Stomach (tissue), 9 donors: Measurements from ENCODE around the gene TATDN2. TPM values are rescaled to one million over a fixed set of nuclear protein-coding genes. Genes with fewer than 3 reads are reported as not detected.

Source experiments
- DNase-seq, 2 donors: peaks; one replicate each; pipeline versions ENCODE4 v3.0.0 to v3.0.0-alpha.2; 2013 to 2019
- H3K27ac ChIP-seq, 5 donors: fragments of 200-600 bp in 4 of 5; sonication (generic) in 4 of 5; one replicate each; pipeline ENCODE4 v1.5.1; 2013 to 2019; ENCODE audit warnings: mild to moderate bottlenecking in 1 of 5, moderate library complexity in 1 of 5
- H3K27me3 ChIP-seq, 3 donors: fragments of 200-600 bp; sonication (generic); one replicate each; pipeline ENCODE4 v1.5.1; 2017 to 2019; ENCODE audit warnings: mixed run types in 1 of 3
- H3K36me3 ChIP-seq, 4 donors: fragments of 200-600 bp; sonication (generic); 1 replicate in 3 of 4; 2 replicates in 1 of 4; pipeline ENCODE4 v1.5.1; 2016 to 2019
- H3K4me1 ChIP-seq, 4 donors: fragments of 200-600 bp; sonication (generic); one replicate each; pipeline ENCODE4 v1.5.1; 2016 to 2019
- H3K4me3 ChIP-seq, 4 donors: fragments of 200-600 bp; sonication (generic) in 3 of 4; one replicate each; pipeline ENCODE4 v1.5.1; 2016 to 2019; ENCODE audit warnings: mild to moderate bottlenecking in 1 of 4
- H3K9me3 ChIP-seq, 4 donors: fragments of 200-600 bp; sonication (generic); one replicate each; pipeline ENCODE4 v1.5.1; 2016 to 2019
- CTCF ChIP-seq, 7 experiments: fragments of 450-650 bp in 4 of 7; fragments of 200-600 bp in 3 of 7; sonication (generic) in 3 of 7; IDR thresholded peaks; one replicate each; pipeline ENCODE4 v1.5.1; 2016 to 2019; ENCODE audit warnings: antibody characterized with exemption in 7 of 7, control low read depth in 2 of 7, mild to moderate bottlenecking in 1 of 7
- EP300 ChIP-seq: sonication (generic); formaldehyde crosslinking; IDR thresholded peaks from one replicate; pipeline ENCODE4 v1.6.1; 2017; ENCODE audit warnings: antibody characterized with exemption
- POLR2A ChIP-seq, 4 donors: fragments of 450-650 bp; IDR thresholded peaks; one replicate each; pipeline ENCODE4 v1.6.1; 2016; ENCODE audit warnings: antibody characterized with exemption in 4 of 4, control low read depth in 2 of 4, mild to moderate bottlenecking in 1 of 4, moderate library complexity in 1 of 4
- POLR2AphosphoS5 ChIP-seq, 3 donors: sonication (generic); formaldehyde crosslinking; IDR thresholded peaks; one replicate each; pipeline ENCODE4 v1.6.1; 2016; ENCODE audit warnings: antibody characterized with exemption in 3 of 3
- WGBS, 5 donors: extraction: QIAGEN DNeasy Blood & Tissue Kit in 3 of 5; methylation state at CpG; one replicate each; pipeline versions ENCODE4 v1.1.5 to v1.1.7; 2013 to 2018; 5-methylcytosine and 5-hydroxymethylcytosine counted together
- intact Hi-C: fragments of 100-400 bp; cut with DNase I; formaldehyde crosslinking; loops from one replicate; pipeline ENCODE4 v1.15.1; 2023; ENCODE audit warnings: low total_unique reads
- polyA plus RNA-seq, 3 donors: library from polyadenylated mRNA; stranded (reverse); fragments of 200-250 nt; gene quantifications; one replicate each; pipeline ENCODE4 v1.2.3, GENCODE V29; 2013
- total RNA-seq, 5 donors: library from RNA; depleted of rRNA; stranded (reverse); fragments of >200 nt; gene quantifications; one replicate each; pipeline versions ENCODE4 v1.1.0 to v1.2.3, GENCODE V29; 2014 to 2016
- donor health status: healthy with polysubstance abuse.
- donor health status: Bipolar disorder and iron deficiency.
- donor health status: healthy.

TATDN2 gene
- total and polyA plus RNA-seq, 8 donors: 10.4 to 37.5 (median 17.1) TPM

- H3K9me3 ChIP-seq: no peaks in the 10 kb centered on the region
- H3K4me1 ChIP-seq: peaks cover 22 to 56% (median 35%) of the 10 kb centered on the region in 4 donors
- 58 to 72% (median 70%) methylated on average over 7 of the region's 7 CpGs for WGBS, 5 donors
- no peak overlapping the region for H3K4me3 ChIP-seq
- no peaks in the 10 kb centered on the region for H3K27me3 ChIP-seq
- intact Hi-C loops: no loop called here
- peak overlapping the region; percentile 3 to 77 (median 62) for H3K27ac ChIP-seq
- TF ChIP-seq POLR2AphosphoS5 (IDR thresholded peaks at IDR 0.05): peak in 1 of 3 donors; percentile 38
- TF ChIP-seq POLR2A (IDR thresholded peaks at IDR 0.05): no peak
- peak in 1 of 2 donors; percentile 54 for DNase-seq
- peaks cover 12 to 32% (median 25%) of the 10 kb centered on the region in 4 donors for H3K36me3 ChIP-seq
These were observed 42.7 kb upstream of the TATDN2 start for GRCh38 chr3:10205451-10206165.

GRCh38 chr3:10206166-10206511 lies 42.1 kb upstream of the TATDN2 start:
- WGBS, 5 donors: 77 to 93% (median 90%) methylated on average over 2 to 5 of the region's 5 CpGs
- Histone ChIP-seq H3K4me3 (no peak overlapping the region), H3K27ac (peak overlapping the region in 2 of 5 donors; percentile 73 to 77), H3K36me3 (peaks cover 12 to 34% (median 23%) of the 10 kb centered on the region in 4 donors), H3K9me3 (no peaks in the 10 kb centered on the region), H3K4me1 (peaks cover 22 to 56% (median 35%) of the 10 kb centered on the region in 4 donors), H3K27me3 (no peaks in the 10 kb centered on the region)
- no peak for TF ChIP-seq CTCF (IDR thresholded peaks at IDR 0.05)
- TF ChIP-seq EP300: no peak
- no peak for DNase-seq
- intact Hi-C loops: no loop called here

- Histone ChIP-seq H3K4me3 (no peak overlapping the region), H3K27ac (no peak overlapping the region), H3K36me3 (peaks cover 6 to 73% (median 59%) of the 10 kb centered on the region in 4 donors), H3K27me3 (no peaks in the 10 kb centered on the region), H3K4me1 (no peaks in the 10 kb centered on the region), H3K9me3 (no peaks in the 10 kb centered on the region)
- intact Hi-C loops: no loop called here
- TF ChIP-seq EP300: no peak
- no peak for TF ChIP-seq POLR2AphosphoS5 (IDR thresholded peaks at IDR 0.05)
- no peak for TF ChIP-seq POLR2A (IDR thresholded peaks at IDR 0.05)
- no peak for TF ChIP-seq CTCF (IDR thresholded peaks at IDR 0.05)
- DNase-seq: no peak
- WGBS, 5 donors: 81 to 88% (median 86%) methylated on average over 9 of the region's 9 CpGs
These were observed 35.0 kb upstream of the TATDN2 start for GRCh38 chr3:10213156-10213792.

- 87 to 93% (median 90%) methylated on average over 6 of the region's 6 CpGs for WGBS, 5 donors
- intact Hi-C loops: no loop called here
These were observed 32.5 kb upstream of the TATDN2 start for GRCh38 chr3:10215578-10216368.

More at GRCh38 chr3:10215578-10216368, 32.5 kb upstream of the TATDN2 start:
- Histone ChIP-seq H3K4me3 (no peak overlapping the region), H3K4me1 (peaks cover 0 to 8% (median 0%) of the 10 kb centered on the region in 4 donors), H3K27ac (no peak overlapping the region), H3K27me3 (no peaks in the 10 kb centered on the region), H3K9me3 (no peaks in the 10 kb centered on the region), H3K36me3 (peaks cover 0 to 60% (median 57%) of the 10 kb centered on the region in 4 donors)
- no peak for DNase-seq
- TF ChIP-seq POLR2AphosphoS5 (IDR thresholded peaks at IDR 0.05) (no peak), EP300 (no peak), POLR2A (IDR thresholded peaks at IDR 0.05) (no peak), CTCF (IDR thresholded peaks at IDR 0.05) (no peak)
